ENCODE results near the gene ST8SIA1.

Gene ST8SIA1

GRCh38 chr12:22287776-22288621, 46.5 kb downstream of the ST8SIA1 start:
- no peak for TF ChIP-seq CTCF (IDR thresholded peaks at IDR 0.05)

DNA sequence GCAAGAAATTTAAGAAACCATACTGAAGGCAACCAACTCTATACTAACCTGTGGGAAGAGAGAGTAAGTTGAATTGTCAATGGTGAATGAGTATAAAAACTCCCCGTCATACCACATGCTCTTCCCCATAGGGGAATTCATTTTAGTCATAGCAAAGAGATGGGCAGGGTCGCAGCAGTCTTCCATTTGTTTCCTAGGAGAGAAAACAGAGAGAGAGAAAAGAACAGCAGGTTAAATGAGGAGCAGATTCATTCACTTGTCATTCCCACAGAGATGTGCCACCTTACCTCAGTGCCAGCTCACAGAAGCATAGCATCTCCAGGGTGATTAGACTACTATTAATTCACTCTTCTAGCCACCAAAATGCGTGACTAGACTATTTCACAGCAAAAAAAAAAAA, 47.4 kb downstream of the ST8SIA1 start:
- TF ChIP-seq CTCF (IDR thresholded peaks at IDR 0.05) = no peak

- TF ChIP-seq CTCF (IDR thresholded peaks at IDR 0.05) = no peak
Measured at GRCh38 chr12:22286569-22286968, 47.9 kb downstream of the ST8SIA1 start.

GRCh38 chr12:22285846-22286245, 48.7 kb downstream of the ST8SIA1 start:
- TF ChIP-seq CTCF (IDR thresholded peaks at IDR 0.05) = no peak

GRCh38 chr12:22284871-22285270, 49.6 kb downstream of the ST8SIA1 start:
- TF ChIP-seq CTCF (IDR thresholded peaks at IDR 0.05) = no peak

- no peak for TF ChIP-seq CTCF (IDR thresholded peaks at IDR 0.05)
Measured at GRCh38 chr12:22283508-22283907, 51.0 kb downstream of the ST8SIA1 start.

DNA sequence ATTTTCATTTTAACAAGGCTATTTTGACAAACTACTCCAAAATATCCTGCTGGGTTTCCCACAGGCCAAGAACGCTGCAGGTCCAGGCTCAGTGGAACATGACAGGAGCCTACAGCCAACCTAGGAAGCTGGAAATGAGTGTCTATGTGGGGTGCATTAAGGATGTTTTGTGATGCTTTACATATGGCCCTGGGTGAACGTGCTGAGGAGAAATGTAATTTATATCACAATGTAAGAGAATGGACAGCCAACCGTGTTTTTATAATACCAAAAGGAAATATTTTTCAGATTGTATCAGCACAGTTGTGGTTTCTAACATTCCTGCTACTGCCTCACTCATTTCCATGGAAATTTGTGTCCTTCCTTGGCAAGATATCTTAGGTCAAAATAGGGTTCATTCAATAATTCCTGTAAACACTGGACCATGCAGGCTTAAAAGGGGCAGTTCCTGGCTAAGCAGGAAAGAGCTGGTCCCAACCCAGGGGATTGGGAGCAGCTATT, 51.5 kb downstream of the ST8SIA1 start:
- TF ChIP-seq CTCF (IDR thresholded peaks at IDR 0.05) = no peak
